Stomach (tissue), 9 donors: ENCODE data around the gene RBPMS2. TPM values are rescaled to one million over a fixed set of nuclear protein-coding genes. Genes with fewer than 3 reads are reported as not detected.

Experiments used
- DNase-seq, 2 donors: peaks; one replicate each; pipeline versions ENCODE4 v3.0.0 to v3.0.0-alpha.2; 2013 to 2019
- H3K27ac ChIP-seq, 5 donors: fragments of 200-600 bp in 4 of 5; sonication (generic) in 4 of 5; one replicate each; pipeline ENCODE4 v1.5.1; 2013 to 2019; ENCODE audit warnings: mild to moderate bottlenecking in 1 of 5, moderate library complexity in 1 of 5
- H3K27me3 ChIP-seq, 3 donors: fragments of 200-600 bp; sonication (generic); one replicate each; pipeline ENCODE4 v1.5.1; 2017 to 2019; ENCODE audit warnings: mixed run types in 1 of 3
- H3K36me3 ChIP-seq, 4 donors: fragments of 200-600 bp; sonication (generic); 1 replicate in 3 of 4; 2 replicates in 1 of 4; pipeline ENCODE4 v1.5.1; 2016 to 2019
- H3K4me1 ChIP-seq, 4 donors: fragments of 200-600 bp; sonication (generic); one replicate each; pipeline ENCODE4 v1.5.1; 2016 to 2019
- H3K4me3 ChIP-seq, 4 donors: fragments of 200-600 bp; sonication (generic) in 3 of 4; one replicate each; pipeline ENCODE4 v1.5.1; 2016 to 2019; ENCODE audit warnings: mild to moderate bottlenecking in 1 of 4
- H3K9me3 ChIP-seq, 4 donors: fragments of 200-600 bp; sonication (generic); one replicate each; pipeline ENCODE4 v1.5.1; 2016 to 2019
- EP300 ChIP-seq: sonication (generic); formaldehyde crosslinking; IDR thresholded peaks from one replicate; pipeline ENCODE4 v1.6.1; 2017; ENCODE audit warnings: antibody characterized with exemption
- POLR2A ChIP-seq, 4 donors: fragments of 450-650 bp; IDR thresholded peaks; one replicate each; pipeline ENCODE4 v1.6.1; 2016; ENCODE audit warnings: antibody characterized with exemption in 4 of 4, control low read depth in 2 of 4, mild to moderate bottlenecking in 1 of 4, moderate library complexity in 1 of 4
- POLR2AphosphoS5 ChIP-seq, 3 donors: sonication (generic); formaldehyde crosslinking; IDR thresholded peaks; one replicate each; pipeline ENCODE4 v1.6.1; 2016; ENCODE audit warnings: antibody characterized with exemption in 3 of 3
- WGBS, 5 donors: extraction: QIAGEN DNeasy Blood & Tissue Kit in 3 of 5; methylation state at CpG; one replicate each; pipeline versions ENCODE4 v1.1.5 to v1.1.7; 2013 to 2018; 5-methylcytosine and 5-hydroxymethylcytosine counted together
- intact Hi-C: fragments of 100-400 bp; cut with DNase I; formaldehyde crosslinking; loops from one replicate; pipeline ENCODE4 v1.15.1; 2023; ENCODE audit warnings: low total_unique reads
- polyA plus RNA-seq, 3 donors: library from polyadenylated mRNA; stranded (reverse); fragments of 200-250 nt; gene quantifications; one replicate each; pipeline ENCODE4 v1.2.3, GENCODE V29; 2013
- total RNA-seq, 5 donors: library from RNA; depleted of rRNA; stranded (reverse); fragments of >200 nt; gene quantifications; one replicate each; pipeline versions ENCODE4 v1.1.0 to v1.2.3, GENCODE V29; 2014 to 2016
- TF ChIP-seq, protein P1 (sequence below), 7 experiments: fragments of 450-650 bp in 4 of 7; fragments of 200-600 bp in 3 of 7; sonication (generic) in 3 of 7; IDR thresholded peaks; one replicate each; pipeline ENCODE4 v1.5.1; 2016 to 2019; ENCODE audit warnings: antibody characterized with exemption in 7 of 7, control low read depth in 2 of 7, mild to moderate bottlenecking in 1 of 7
- donor health status: healthy with polysubstance abuse.
- donor health status: Bipolar disorder and iron deficiency.
- donor health status: healthy.

RBPMS2 gene
- total and polyA plus RNA-seq, 8 donors, result 2.3 to 38.8 (median 9.1) TPM

- H3K4me3 ChIP-seq, result no peak overlapping the region
- H3K27ac ChIP-seq, result peak overlapping the region in 3 of 5 donors; percentile 55 to 76 (median 76)
- DNase-seq, result no peak
Measured at GRCh38 chr15:64751464-64751863, 23.9 kb downstream of the RBPMS2 start.

DNA sequence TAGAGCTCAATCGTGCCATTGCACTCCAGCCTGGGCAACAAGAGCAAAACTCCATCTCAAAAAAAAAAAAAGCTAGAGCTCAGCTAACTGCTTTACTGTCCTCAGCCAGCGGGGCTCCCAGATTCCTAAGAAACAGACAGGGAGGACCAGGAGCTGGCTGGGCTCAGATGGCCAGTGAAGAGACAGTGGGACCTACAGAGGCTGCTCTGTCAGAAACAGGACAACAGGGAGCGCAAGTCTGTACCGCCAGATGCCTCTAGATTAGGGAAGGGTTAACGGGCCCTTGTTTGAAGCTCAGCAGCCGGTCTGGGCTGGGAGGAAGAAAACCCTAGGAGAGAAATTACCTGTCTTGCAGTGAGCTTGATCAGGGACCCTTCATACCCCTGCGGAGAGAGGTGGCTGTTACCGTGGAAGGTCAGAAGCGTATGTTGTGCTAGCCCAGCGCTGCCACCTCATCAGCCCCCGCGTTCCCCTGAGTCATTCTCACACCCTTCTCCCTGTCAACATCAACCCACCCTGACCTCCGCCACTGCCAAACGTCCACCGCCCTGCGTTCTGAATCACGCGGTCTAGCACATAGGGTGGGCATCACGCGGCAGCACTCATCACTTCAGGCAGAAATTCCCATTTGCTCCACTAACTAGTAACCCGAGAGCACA is 25.3 kb downstream of the RBPMS2 start:
- Histone ChIP-seq H3K27ac (peak overlapping the region in 3 of 5 donors; percentile 55 to 76 (median 76)), H3K36me3 (peaks cover 0 to 6% (median 3%) of the 10 kb centered on the region in 4 donors), H3K27me3 (no peaks in the 10 kb centered on the region), H3K4me1 (peaks cover 0 to 52% (median 4%) of the 10 kb centered on the region in 4 donors), H3K4me3 (peak overlapping the region in 1 of 4 donors; percentile 18), H3K9me3 (no peaks in the 10 kb centered on the region)
- DNase-seq, result peak in 1 of 2 donors; percentile 40
- 48 to 60% (median 53%) methylated on average over 19 to 21 of the region's 21 CpGs for WGBS, 5 donors
- TF ChIP-seq, protein P1, sequence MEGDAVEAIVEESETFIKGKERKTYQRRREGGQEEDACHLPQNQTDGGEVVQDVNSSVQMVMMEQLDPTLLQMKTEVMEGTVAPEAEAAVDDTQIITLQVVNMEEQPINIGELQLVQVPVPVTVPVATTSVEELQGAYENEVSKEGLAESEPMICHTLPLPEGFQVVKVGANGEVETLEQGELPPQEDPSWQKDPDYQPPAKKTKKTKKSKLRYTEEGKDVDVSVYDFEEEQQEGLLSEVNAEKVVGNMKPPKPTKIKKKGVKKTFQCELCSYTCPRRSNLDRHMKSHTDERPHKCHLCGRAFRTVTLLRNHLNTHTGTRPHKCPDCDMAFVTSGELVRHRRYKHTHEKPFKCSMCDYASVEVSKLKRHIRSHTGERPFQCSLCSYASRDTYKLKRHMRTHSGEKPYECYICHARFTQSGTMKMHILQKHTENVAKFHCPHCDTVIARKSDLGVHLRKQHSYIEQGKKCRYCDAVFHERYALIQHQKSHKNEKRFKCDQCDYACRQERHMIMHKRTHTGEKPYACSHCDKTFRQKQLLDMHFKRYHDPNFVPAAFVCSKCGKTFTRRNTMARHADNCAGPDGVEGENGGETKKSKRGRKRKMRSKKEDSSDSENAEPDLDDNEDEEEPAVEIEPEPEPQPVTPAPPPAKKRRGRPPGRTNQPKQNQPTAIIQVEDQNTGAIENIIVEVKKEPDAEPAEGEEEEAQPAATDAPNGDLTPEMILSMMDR (IDR thresholded peaks at IDR 0.05), result no peak
- peak in 2 of 3 donors; percentile 10 to 51 for TF ChIP-seq POLR2AphosphoS5 (IDR thresholded peaks at IDR 0.05)
- intact Hi-C loops, result no loop called here

More at GRCh38 chr15:64751464-64751863, 23.9 kb downstream of the RBPMS2 start:
- no peaks in the 10 kb centered on the region for H3K27me3 ChIP-seq
- 81 to 89% (median 86%) methylated on average over 10 to 13 of the region's 13 CpGs for WGBS, 5 donors
- H3K36me3 ChIP-seq, result peaks cover 0 to 6% (median 3%) of the 10 kb centered on the region in 4 donors
- TF ChIP-seq POLR2AphosphoS5 (IDR thresholded peaks at IDR 0.05) (no peak), POLR2A (IDR thresholded peaks at IDR 0.05) (no peak)
- no peaks in the 10 kb centered on the region for H3K9me3 ChIP-seq
- peaks cover 0 to 52% (median 6%) of the 10 kb centered on the region in 4 donors for H3K4me1 ChIP-seq
- intact Hi-C loops, result no loop called here

DNA sequence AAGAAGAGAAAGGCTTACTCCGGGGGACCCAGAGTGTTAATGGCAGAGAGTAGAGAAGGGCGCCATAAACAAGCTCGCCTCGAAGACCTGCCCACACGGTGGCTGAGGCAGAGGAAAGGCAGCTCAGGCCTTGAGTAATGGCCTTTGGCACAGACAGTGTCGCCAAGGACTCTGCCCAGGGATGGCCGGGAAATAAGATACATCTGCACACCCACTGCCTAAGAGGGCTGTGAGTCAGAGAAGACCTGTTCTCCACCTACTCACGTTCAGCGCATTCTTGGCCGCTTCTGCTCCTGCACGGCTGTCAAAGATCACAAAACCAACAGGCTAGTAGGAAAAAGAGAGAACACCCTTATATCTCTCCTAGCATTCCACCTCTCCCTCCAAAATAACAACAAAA is 26.2 kb downstream of the RBPMS2 start:
- intact Hi-C loops, result no loop called here
- Histone ChIP-seq H3K27ac (peak overlapping the region in 3 of 5 donors; percentile 55 to 76 (median 76)), H3K4me1 (peaks cover 0 to 52% (median 4%) of the 10 kb centered on the region in 4 donors)

GRCh38 chr15:64748251-64748650 is 27.1 kb downstream of the RBPMS2 start:
- DNase-seq, result no peak
- Histone ChIP-seq H3K27me3 (no peaks in the 10 kb centered on the region), H3K4me1 (peaks cover 0 to 43% (median 4%) of the 10 kb centered on the region in 4 donors), H3K36me3 (peaks cover 0 to 6% (median 3%) of the 10 kb centered on the region in 4 donors), H3K4me3 (peak overlapping the region in 1 of 4 donors; percentile 29), H3K27ac (peak overlapping the region in 3 of 5 donors; percentile 55 to 76 (median 76)), H3K9me3 (no peaks in the 10 kb centered on the region)
- WGBS, 5 donors, result 88 to 97% (median 94%) methylated on average over 9 of the region's 9 CpGs
- intact Hi-C loops, result no loop called here
- no peak for TF ChIP-seq EP300
- TF ChIP-seq POLR2AphosphoS5 (IDR thresholded peaks at IDR 0.05), result no peak
- TF ChIP-seq POLR2A (IDR thresholded peaks at IDR 0.05), result no peak
- TF ChIP-seq, protein P1 (IDR thresholded peaks at IDR 0.05), result no peak

More for the DNA sequence above, 26.2 kb downstream of the RBPMS2 start:
- Histone ChIP-seq H3K36me3 (peaks cover 0 to 6% (median 3%) of the 10 kb centered on the region in 4 donors), H3K27me3 (no peaks in the 10 kb centered on the region), H3K4me3 (peak overlapping the region in 1 of 4 donors; percentile 18), H3K9me3 (no peaks in the 10 kb centered on the region)
- 74 to 89% (median 85%) methylated on average over 11 of the region's 11 CpGs for WGBS, 5 donors
- peak in 2 of 3 donors; percentile 50 to 77 for TF ChIP-seq POLR2AphosphoS5 (IDR thresholded peaks at IDR 0.05)
- TF ChIP-seq EP300, result no peak
- TF ChIP-seq, protein P1 (IDR thresholded peaks at IDR 0.05), result no peak
- TF ChIP-seq POLR2A (IDR thresholded peaks at IDR 0.05), result no peak
- peak in 1 of 2 donors; percentile 58 for DNase-seq
